ENCODE measurements around the gene MYMK. TPM values are rescaled to one million over a fixed set of nuclear protein-coding genes. Genes with fewer than 3 reads are reported as not detected.

MYMK gene
- total RNA-seq, 3 donors from 2014 or later (not counting 1 experiment from before 2014, with no cell fraction given), result not detected

DNA sequence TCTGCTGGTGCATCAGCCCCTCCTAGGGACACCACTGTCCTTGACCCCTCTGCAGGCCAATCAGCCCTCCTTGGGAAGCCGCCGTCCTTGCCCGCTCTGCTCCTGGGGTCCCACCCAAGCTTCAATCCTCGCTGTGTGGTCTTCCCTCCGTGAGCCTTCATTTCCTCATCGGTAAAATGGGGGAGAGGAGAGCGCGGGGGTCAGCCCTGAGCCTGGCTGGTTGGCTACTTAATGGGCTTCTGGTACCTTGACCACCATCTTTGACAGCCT, 33.2 kb downstream of the MYMK start:
- TF ChIP-seq CTCF (IDR thresholded peaks at IDR 0.05), result no peak
- no peak overlapping the region for H3K4me3 ChIP-seq (ENCODE audit: low read length)
- Mint-ChIP-seq H3K36me3 (no peaks in the 10 kb centered on the region), H3K27me3 (ENCODE audit: low read depth in 2 of 2) (peaks cover 0 to 3% of the 10 kb centered on the region in 2 donors), H3K4me1 (no peaks in the 10 kb centered on the region), H3K27ac (no peak overlapping the region), H3K9me3 (no peaks in the 10 kb centered on the region), H3K4me3 (no peak overlapping the region)
- H3K4me1 ChIP-seq (ENCODE audit: control insufficient read depth, insufficient read depth, low read length), result no peaks in the 10 kb centered on the region
- H3K36me3 ChIP-seq (ENCODE audit: control insufficient read depth, insufficient read depth, low read length), result no peaks in the 10 kb centered on the region
- no peaks in the 10 kb centered on the region for H3K9me3 ChIP-seq (ENCODE audit: control insufficient read depth, insufficient read depth, low read length)
- 98% methylated on average over 8 of the region's 8 CpGs for WGBS (ENCODE audit: insufficient coverage)
- no peak for DNase-seq
- H3K27ac ChIP-seq (ENCODE audit: low read length), result no peak overlapping the region
- ATAC-seq, result no peak
- H3K27me3 ChIP-seq (ENCODE audit: control insufficient read depth, insufficient read depth, low read length), result no peaks in the 10 kb centered on the region
- intact Hi-C loops (cut with micrococcal nuclease), result no loop called here

GRCh38 chr9:133490865-133491655, 33.7 kb downstream of the MYMK start:
- Histone ChIP-seq H3K4me1 (ENCODE audit: control insufficient read depth, insufficient read depth, low read length) (peaks cover 3% of the 10 kb centered on the region), H3K27ac (ENCODE audit: low read length) (no peak overlapping the region), H3K9me3 (ENCODE audit: control insufficient read depth, insufficient read depth, low read length) (no peaks in the 10 kb centered on the region), H3K36me3 (ENCODE audit: control insufficient read depth, insufficient read depth, low read length) (no peaks in the 10 kb centered on the region), H3K27me3 (ENCODE audit: control insufficient read depth, insufficient read depth, low read length) (no peaks in the 10 kb centered on the region), H3K4me3 (ENCODE audit: low read length) (no peak overlapping the region)
- Mint-ChIP-seq H3K36me3 (no peaks in the 10 kb centered on the region), H3K27ac (no peak overlapping the region), H3K4me1 (peaks cover 0 to 3% of the 10 kb centered on the region in 2 donors), H3K27me3 (ENCODE audit: low read depth in 2 of 2) (peaks cover 0 to 3% of the 10 kb centered on the region in 2 donors), H3K4me3 (no peak overlapping the region), H3K9me3 (no peaks in the 10 kb centered on the region)
- TF ChIP-seq CTCF (IDR thresholded peaks at IDR 0.05), result no peak
- DNase-seq (no peak), ATAC-seq (no peak)
- intact Hi-C loops (cut with micrococcal nuclease), result no loop called here
- 84% methylated on average over 11 of the region's 12 CpGs for WGBS (ENCODE audit: insufficient coverage)

GRCh38 chr9:133490201-133490681, 34.5 kb downstream of the MYMK start:
- no peaks in the 10 kb centered on the region for H3K27me3 ChIP-seq (ENCODE audit: control insufficient read depth, insufficient read depth, low read length)
- no peak overlapping the region for H3K27ac ChIP-seq (ENCODE audit: low read length)
- peaks cover 6% of the 10 kb centered on the region for H3K4me1 ChIP-seq (ENCODE audit: control insufficient read depth, insufficient read depth, low read length)
- no peak overlapping the region for H3K4me3 ChIP-seq (ENCODE audit: low read length)
- no peaks in the 10 kb centered on the region for H3K36me3 ChIP-seq (ENCODE audit: control insufficient read depth, insufficient read depth, low read length)
- no peak overlapping the region for H3K27ac Mint-ChIP-seq
- peaks cover 0 to 4% of the 10 kb centered on the region in 2 donors for H3K4me1 Mint-ChIP-seq
- H3K36me3 Mint-ChIP-seq, result no peaks in the 10 kb centered on the region
- ATAC-seq (no peak), DNase-seq (no peak)
- no peaks in the 10 kb centered on the region for H3K9me3 ChIP-seq (ENCODE audit: control insufficient read depth, insufficient read depth, low read length)
- H3K4me3 Mint-ChIP-seq, result no peak overlapping the region
- intact Hi-C loops (cut with micrococcal nuclease), result no loop called here
- no peaks in the 10 kb centered on the region for H3K9me3 Mint-ChIP-seq
- WGBS (ENCODE audit: insufficient coverage), result 84% methylated on average over 13 of the region's 13 CpGs
- peaks cover 0 to 3% of the 10 kb centered on the region in 2 donors for H3K27me3 Mint-ChIP-seq (ENCODE audit: low read depth in 2 of 2)
- TF ChIP-seq CTCF (IDR thresholded peaks at IDR 0.05), result no peak
